SK-N-SH treated with all-trans-retinoic acid at 6 μM for 48 hours (cell line): ENCODE measurements around the gene ARHGAP10.

Experiments used
- CSDC2 ChIP-seq: fragments of 250-450 bp; sonication (Bioruptor Pico); IDR thresholded peaks from 2 replicates; pipeline ENCODE4 v1.5.0; 2020; ENCODE audit warnings: mild to moderate bottlenecking, moderate library complexity
- OSR1 ChIP-seq: fragments of 250-450 bp; sonication (Bioruptor Pico); IDR thresholded peaks from 2 replicates; pipeline ENCODE4 v1.8.0; 2022; ENCODE audit warnings: moderate library complexity, mild to moderate bottlenecking, inconsistent platforms
- PPARA ChIP-seq: fragments of 250-450 bp; sonication (Bioruptor Pico); IDR thresholded peaks from 2 replicates; pipeline ENCODE4 v1.5.0; 2020; ENCODE audit warnings: mild to moderate bottlenecking, borderline replicate concordance
- RARB ChIP-seq: fragments of 250-450 bp; sonication (Bioruptor Pico); IDR thresholded peaks from 2 replicates; pipeline ENCODE4 v1.8.0; 2021; ENCODE audit warnings: mild to moderate bottlenecking, moderate library complexity
- ZC3H10 ChIP-seq: fragments of 250-450 bp; sonication (Bioruptor Pico); IDR thresholded peaks from 2 replicates; pipeline ENCODE4 v1.5.1; 2021; ENCODE audit warnings: mild to moderate bottlenecking, moderate library complexity
- ZFP3 ChIP-seq: fragments of 250-450 bp; sonication (Bioruptor Pico); IDR thresholded peaks from 2 replicates; pipeline ENCODE4 v1.5.0; 2020; ENCODE audit warnings: mild to moderate bottlenecking, moderate library complexity
- ZNF8 ChIP-seq: fragments of 450-650 bp; formaldehyde crosslinking; IDR thresholded peaks from 2 replicates; pipeline ENCODE4 v1.5.0; 2020; ENCODE audit warnings: mild to moderate bottlenecking, moderate library complexity
- TF ChIP-seq, protein P1 (sequence below): fragments of 250-450 bp; sonication (Bioruptor Pico); IDR thresholded peaks from 2 replicates; pipeline ENCODE4 v1.8.0; 2020; ENCODE audit warnings: mild to moderate bottlenecking, moderate library complexity, borderline replicate concordance
- TF ChIP-seq, protein P2 (sequence below): fragments of 250-450 bp; sonication (Bioruptor Pico); IDR thresholded peaks from 2 replicates; pipeline ENCODE4 v1.8.0; 2021; ENCODE audit warnings: low read depth, mild to moderate bottlenecking, moderate library complexity, borderline replicate concordance
- TF ChIP-seq, protein P3 (sequence below): fragments of 250-450 bp; sonication (Bioruptor Pico); IDR thresholded peaks from 2 replicates; pipeline ENCODE4 v1.5.1; 2020; ENCODE audit warnings: low read depth, mild to moderate bottlenecking, moderate library complexity

DNA sequence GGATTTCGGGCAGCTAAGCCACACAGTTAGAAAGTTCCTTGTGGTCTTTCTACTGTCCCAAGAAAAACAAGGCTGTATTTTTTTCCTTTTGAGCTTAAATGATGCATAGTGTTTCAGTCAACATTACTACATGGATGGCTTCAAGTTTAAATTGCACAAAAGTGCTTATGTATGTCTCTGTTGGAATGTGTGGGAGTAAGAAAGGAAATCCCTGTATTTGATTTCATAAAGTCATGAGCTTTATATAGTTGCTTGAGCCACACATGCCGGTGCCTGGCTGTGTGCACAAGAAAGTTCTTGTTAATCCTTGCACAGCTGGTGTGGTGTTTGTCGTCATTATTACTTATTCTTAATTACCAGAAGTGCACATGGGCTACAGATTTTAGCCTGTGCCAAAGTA, 262.2 kb downstream of the ARHGAP10 start:
- no peak for TF ChIP-seq PPARA
- TF ChIP-seq OSR1, result no peak
- no peak for TF ChIP-seq ZFP3 (CRISPR knock-in tag)
- TF ChIP-seq, protein P1, sequence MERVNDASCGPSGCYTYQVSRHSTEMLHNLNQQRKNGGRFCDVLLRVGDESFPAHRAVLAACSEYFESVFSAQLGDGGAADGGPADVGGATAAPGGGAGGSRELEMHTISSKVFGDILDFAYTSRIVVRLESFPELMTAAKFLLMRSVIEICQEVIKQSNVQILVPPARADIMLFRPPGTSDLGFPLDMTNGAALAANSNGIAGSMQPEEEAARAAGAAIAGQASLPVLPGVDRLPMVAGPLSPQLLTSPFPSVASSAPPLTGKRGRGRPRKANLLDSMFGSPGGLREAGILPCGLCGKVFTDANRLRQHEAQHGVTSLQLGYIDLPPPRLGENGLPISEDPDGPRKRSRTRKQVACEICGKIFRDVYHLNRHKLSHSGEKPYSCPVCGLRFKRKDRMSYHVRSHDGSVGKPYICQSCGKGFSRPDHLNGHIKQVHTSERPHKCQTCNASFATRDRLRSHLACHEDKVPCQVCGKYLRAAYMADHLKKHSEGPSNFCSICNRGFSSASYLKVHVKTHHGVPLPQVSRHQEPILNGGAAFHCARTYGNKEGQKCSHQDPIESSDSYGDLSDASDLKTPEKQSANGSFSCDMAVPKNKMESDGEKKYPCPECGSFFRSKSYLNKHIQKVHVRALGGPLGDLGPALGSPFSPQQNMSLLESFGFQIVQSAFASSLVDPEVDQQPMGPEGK (CRISPR knock-in tag), result no peak
- TF ChIP-seq ZNF8 (CRISPR knock-in tag), result no peak
- TF ChIP-seq CSDC2 (CRISPR knock-in tag), result no peak
- TF ChIP-seq, protein P2, sequence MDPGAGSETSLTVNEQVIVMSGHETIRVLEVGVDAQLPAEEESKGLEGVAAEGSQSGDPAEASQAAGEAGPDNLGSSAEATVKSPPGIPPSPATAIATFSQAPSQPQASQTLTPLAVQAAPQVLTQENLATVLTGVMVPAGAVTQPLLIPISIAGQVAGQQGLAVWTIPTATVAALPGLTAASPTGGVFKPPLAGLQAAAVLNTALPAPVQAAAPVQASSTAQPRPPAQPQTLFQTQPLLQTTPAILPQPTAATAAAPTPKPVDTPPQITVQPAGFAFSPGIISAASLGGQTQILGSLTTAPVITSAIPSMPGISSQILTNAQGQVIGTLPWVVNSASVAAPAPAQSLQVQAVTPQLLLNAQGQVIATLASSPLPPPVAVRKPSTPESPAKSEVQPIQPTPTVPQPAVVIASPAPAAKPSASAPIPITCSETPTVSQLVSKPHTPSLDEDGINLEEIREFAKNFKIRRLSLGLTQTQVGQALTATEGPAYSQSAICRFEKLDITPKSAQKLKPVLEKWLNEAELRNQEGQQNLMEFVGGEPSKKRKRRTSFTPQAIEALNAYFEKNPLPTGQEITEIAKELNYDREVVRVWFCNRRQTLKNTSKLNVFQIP (CRISPR knock-in tag), result no peak
- no peak for TF ChIP-seq RARB (CRISPR knock-in tag)
- no peak for TF ChIP-seq ZC3H10 (CRISPR knock-in tag)
- TF ChIP-seq, protein P3, sequence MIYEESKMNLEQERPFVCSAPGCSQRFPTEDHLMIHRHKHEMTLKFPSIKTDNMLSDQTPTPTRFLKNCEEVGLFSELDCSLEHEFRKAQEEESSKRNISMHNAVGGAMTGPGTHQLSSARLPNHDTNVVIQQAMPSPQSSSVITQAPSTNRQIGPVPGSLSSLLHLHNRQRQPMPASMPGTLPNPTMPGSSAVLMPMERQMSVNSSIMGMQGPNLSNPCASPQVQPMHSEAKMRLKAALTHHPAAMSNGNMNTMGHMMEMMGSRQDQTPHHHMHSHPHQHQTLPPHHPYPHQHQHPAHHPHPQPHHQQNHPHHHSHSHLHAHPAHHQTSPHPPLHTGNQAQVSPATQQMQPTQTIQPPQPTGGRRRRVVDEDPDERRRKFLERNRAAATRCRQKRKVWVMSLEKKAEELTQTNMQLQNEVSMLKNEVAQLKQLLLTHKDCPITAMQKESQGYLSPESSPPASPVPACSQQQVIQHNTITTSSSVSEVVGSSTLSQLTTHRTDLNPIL (CRISPR knock-in tag), result no peak
